IMR-90 (cell line): ENCODE data around the gene MXRA8. TPM values are rescaled to one million over a fixed set of nuclear protein-coding genes. Genes with fewer than 3 reads are reported as not detected.

Experiments
- ATAC-seq: fragments of 200-7000 bp; cut with Tn5 transposase; 2 replicates; pipeline ENCODE4 v1.9.1; 2020; ENCODE audit warnings: low read depth, mild to moderate bottlenecking, moderate library complexity
- BruUV-seq: library from RNA; stranded (reverse); fragments of 400-500 nt; replicated peaks from 2 replicates; lab custom pipeline; 2021; lab: Mats Ljungman, UMichigan
- CTCF ChIA-PET: fragments of 300-600 bp; formaldehyde crosslinking; extraction: SDS; loops from one replicate; lab custom pipeline; 2021; ENCODE audit warnings: antibody characterized with exemption; lab: Yijun Ruan, JAX
- POLR2A ChIA-PET: fragments of 300-600 bp; sonication (Branson Sonifier 250); formaldehyde crosslinking; loops from one replicate; lab custom pipeline; 2022; ENCODE audit warnings: antibody characterized with exemption; ENCODE audit not compliant: unreplicated experiment; lab: Charles Lee
- DNase-seq: peaks from one replicate; pipeline ENCODE4 v3.0.0; 2013
- H2AFZ ChIP-seq: replicated peaks from 2 replicates; pipeline ENCODE3; 2013; ENCODE audit warnings: low read length, mild to moderate bottlenecking; ENCODE audit not compliant: poor library complexity
- H2AK5ac ChIP-seq: 2 replicates; pipeline ENCODE4 v1.6.1; 2013; ENCODE audit warnings: low read depth, low read length, inconsistent platforms
- H2AK9ac ChIP-seq: replicated peaks from 2 replicates; pipeline ENCODE3; 2013; ENCODE audit warnings: mild to moderate bottlenecking, low read depth, low read length, moderate library complexity; ENCODE audit not compliant: poor library complexity
- H2BK120ac ChIP-seq: 2 replicates; pipeline ENCODE4 v1.6.1; 2013; ENCODE audit warnings: low read depth, low read length, inconsistent platforms
- H2BK15ac ChIP-seq: 3 replicates; pipeline ENCODE4 v1.6.1; 2013; ENCODE audit warnings: low read depth, low read length, inconsistent platforms
- H2BK20ac ChIP-seq: 2 replicates; pipeline ENCODE4 v1.6.1; 2013; ENCODE audit warnings: low read depth, mild to moderate bottlenecking, inconsistent platforms, low read length, moderate library complexity
- H2BK5ac ChIP-seq: 2 replicates; pipeline ENCODE4 v1.6.1; 2013; ENCODE audit warnings: mild to moderate bottlenecking, low read depth, low read length, inconsistent platforms; ENCODE audit not compliant: poor library complexity, severe bottlenecking
- H3K14ac ChIP-seq: replicated peaks from 2 replicates; pipeline ENCODE4 v1.6.1; 2013; ENCODE audit warnings: low read depth, low read length, inconsistent platforms
- H3K18ac ChIP-seq: 2 replicates; pipeline ENCODE4 v1.6.1; 2013; ENCODE audit warnings: low read depth, low read length, control low read depth
- H3K23ac ChIP-seq: 2 replicates; pipeline ENCODE4 v1.6.1; 2013; ENCODE audit warnings: low read depth, low read length, inconsistent platforms
- H3K27ac ChIP-seq: 2 replicates; pipeline ENCODE4 v1.5.1; 2013; ENCODE audit warnings: mild to moderate bottlenecking, control low read depth, low read length; ENCODE audit not compliant: insufficient read depth
- H3K27me3 ChIP-seq: 2 replicates; pipeline ENCODE4 v1.6.1; 2013; ENCODE audit warnings: low read length; ENCODE audit not compliant: control insufficient read depth, insufficient read depth
- H3K36me3 ChIP-seq: 2 replicates; pipeline ENCODE4 v1.6.1; 2013; ENCODE audit warnings: low read length, mixed read lengths; ENCODE audit not compliant: control insufficient read depth, insufficient read depth
- H3K4ac ChIP-seq: 2 replicates; pipeline ENCODE4 v1.6.1; 2013; ENCODE audit warnings: low read depth, low read length, inconsistent platforms
- H3K4me1 ChIP-seq: 2 replicates; pipeline ENCODE4 v1.6.1; 2013; ENCODE audit warnings: low read length, mixed read lengths; ENCODE audit not compliant: control insufficient read depth, insufficient read depth
- H3K4me2 ChIP-seq: 2 replicates; pipeline ENCODE4 v1.6.1; 2013; ENCODE audit warnings: low read depth, mild to moderate bottlenecking, control low read depth, low read length, moderate library complexity
- H3K4me3 ChIP-seq: 2 replicates; pipeline ENCODE4 v1.5.1; 2013; ENCODE audit warnings: low read depth, mild to moderate bottlenecking, control low read depth, low read length, moderate library complexity; ENCODE audit not compliant: insufficient read depth
- H3K56ac ChIP-seq: 2 replicates; pipeline ENCODE4 v1.6.1; 2013; ENCODE audit warnings: low read length, inconsistent platforms; ENCODE audit not compliant: insufficient read depth; ENCODE audit errors: extremely low read depth
- H3K79me1 ChIP-seq, 2 experiments: 2 replicates each; pipeline ENCODE4 v1.6.1; 2013; ENCODE audit warnings: low read length in 2 of 2, inconsistent platforms in 1 of 2, low read depth in 1 of 2
- H3K9ac ChIP-seq: 2 replicates; pipeline ENCODE4 v1.6.1; 2013; ENCODE audit warnings: low read depth, low read length, control low read depth
- H3K9me1 ChIP-seq: 2 replicates; pipeline ENCODE4 v1.6.1; 2013; ENCODE audit warnings: low read length, inconsistent platforms; ENCODE audit not compliant: insufficient read depth
- H3K9me3 ChIP-seq: 2 replicates; pipeline ENCODE4 v1.6.1; 2013; ENCODE audit warnings: low read length; ENCODE audit not compliant: control insufficient read depth, insufficient read depth
- H4K20me1 ChIP-seq: 2 replicates; pipeline ENCODE4 v1.6.1; 2013; ENCODE audit warnings: low read length, inconsistent platforms; ENCODE audit not compliant: insufficient read depth
- H4K5ac ChIP-seq: 2 replicates; pipeline ENCODE4 v1.6.1; 2013; ENCODE audit warnings: mild to moderate bottlenecking, low read depth, low read length, control low read depth
- H4K8ac ChIP-seq, 2 experiments: 2 replicates each; pipeline ENCODE4 v1.6.1; 2013; ENCODE audit warnings: low read depth in 2 of 2, low read length in 2 of 2, control low read depth in 1 of 2, inconsistent platforms in 1 of 2
- H4K91ac ChIP-seq: 2 replicates; pipeline ENCODE4 v1.6.1; 2013; ENCODE audit warnings: low read depth, low read length, inconsistent platforms; ENCODE audit not compliant: insufficient read depth
- BHLHE40 ChIP-seq: fragments of 150-350 bp; IDR thresholded peaks from 2 replicates; pipeline ENCODE4 v1.6.1; 2016; ENCODE audit warnings: mild to moderate bottlenecking, low read depth, low read length
- ELK1 ChIP-seq: fragments of 150-350 bp; IDR thresholded peaks from 2 replicates; pipeline ENCODE4 v1.6.1; 2016; ENCODE audit warnings: low read depth, mild to moderate bottlenecking, low read length, moderate library complexity, borderline replicate concordance
- MAZ ChIP-seq: IDR thresholded peaks from 2 replicates; pipeline ENCODE4 v1.6.1; 2012; ENCODE audit warnings: low read depth, mild to moderate bottlenecking, low read length, improper control_type of control experiment, moderate library complexity, borderline replicate concordance
- MXI1 ChIP-seq: IDR thresholded peaks from 2 replicates; pipeline ENCODE4 v1.6.1; 2012; ENCODE audit warnings: low read depth, mild to moderate bottlenecking, low read length, moderate library complexity, borderline replicate concordance
- NFE2L2 ChIP-seq: fragments of 150-350 bp; IDR thresholded peaks from 2 replicates; pipeline ENCODE4 v1.6.1; 2016; ENCODE audit warnings: low read depth, mild to moderate bottlenecking, low read length
- POLR2A ChIP-seq: IDR thresholded peaks from 2 replicates; pipeline ENCODE4 v1.6.1; 2012; ENCODE audit warnings: mild to moderate bottlenecking, low read depth, low read length
- RAD21 ChIP-seq: IDR thresholded peaks from 2 replicates; pipeline ENCODE4 v1.6.1; 2012; ENCODE audit warnings: low read length, improper control_type of control experiment
- RCOR1 ChIP-seq: IDR thresholded peaks from 2 replicates; pipeline ENCODE4 v1.6.1; 2012; ENCODE audit warnings: mild to moderate bottlenecking, low read length, improper control_type of control experiment; ENCODE audit not compliant: insufficient replicate concordance
- RFX5 ChIP-seq: IDR thresholded peaks from 2 replicates; pipeline ENCODE4 v1.8.0; 2012; ENCODE audit warnings: low read depth, mild to moderate bottlenecking, low read length, moderate library complexity
- SMC3 ChIP-seq: fragments of 150-350 bp; IDR thresholded peaks from 2 replicates; pipeline ENCODE4 v1.6.1; 2016; ENCODE audit warnings: low read depth, mild to moderate bottlenecking, antibody characterized with exemption, low read length, moderate library complexity
- USF2 ChIP-seq: fragments of 150-350 bp; IDR thresholded peaks from 2 replicates; pipeline ENCODE4 v1.6.1; 2017; ENCODE audit warnings: mild to moderate bottlenecking, antibody characterized with exemption, low read length, low read depth
- WGBS, 2 experiments: methylation state at CpG; one replicate each; pipeline versions ENCODE4 v1.1.5 to v1.1.7; 2013; ENCODE audit warnings: missing lambda C conversion rate in 2 of 2; ENCODE audit not compliant: insufficient read length in 1 of 2; ENCODE audit errors: extremely low coverage in 2 of 2; 5-methylcytosine and 5-hydroxymethylcytosine counted together
- dilution Hi-C: fragments of 300-500 bp; cut with HindIII; formaldehyde crosslinking; loops from one replicate; pipeline ENCODE4 v1.14.3; 2018; ENCODE audit warnings: low sequenced_read_pairs; ENCODE audit not compliant: unreplicated experiment
- in situ Hi-C: fragments of 300-500 bp; cut with MboI; formaldehyde crosslinking; loops from 3 replicates; pipeline ENCODE4 v1.14.3; 2019; ENCODE audit warnings: low sequenced_read_pairs, inconsistent platforms, mixed read lengths
- intact Hi-C: fragments of 100-400 bp; cut with micrococcal nuclease; formaldehyde crosslinking; loops from 2 replicates; pipeline ENCODE4 v1.10.0; 2022
- polyA plus RNA-seq, 3 experiments: library from polyadenylated mRNA; depleted of rRNA; stranded (reverse); fragments of >200 nt; gene quantifications; 2 replicates each; pipeline ENCODE4 v1.2.3, GENCODE V29; 2012; ENCODE audit warnings: low replicate concordance in 1 of 3
- total RNA-seq: library from RNA; depleted of rRNA; stranded (reverse); fragments of >200 nt; gene quantifications from 2 replicates; pipeline ENCODE4 v1.2.3, GENCODE V29; 2012

MXRA8 gene
- total and polyA plus RNA-seq, 2 of the 4 experiments (the other 2 are of a cell fraction) = 92.5 to 469 TPM

GRCh38 chr1:1407636-1408318, 49.4 kb upstream of the MXRA8 start (continued):
- TF ChIP-seq RAD21 (no peak), RCOR1 (no peak)

- Histone ChIP-seq H3K4ac (peak within 1 kb of the TSS; percentile 92), H3K4me3 (peak within 1 kb of the TSS; percentile 90), H3K23ac (peak within 1 kb of the TSS; percentile 88; the same call in 1 of the 2 replicates), H4K20me1 (peaks cover 22% of the 10 kb centered on the region; the same call in 1 of the 2 replicates), H4K91ac (peak within 1 kb of the TSS; percentile 90), H3K36me3 (peaks cover 28% of the 10 kb centered on the region), H2AK9ac (peak within 1 kb of the TSS; percentile 86), H2AFZ (peak within 1 kb of the TSS; percentile 97), H3K56ac (peak within 1 kb of the TSS; percentile 72), H3K4me2 (peak within 1 kb of the TSS; percentile 91), H3K27me3 (no peaks in the 10 kb centered on the region), H3K14ac (peak within 1 kb of the TSS; percentile 71; the same call in 1 of the 2 replicates), H2BK120ac (no peak within 1 kb of the TSS; the same call in 1 of the 2 replicates), H3K18ac (no peak within 1 kb of the TSS), H4K8ac (peak within 1 kb of the TSS; percentile 98 to 99), H2BK5ac (peak within 1 kb of the TSS; percentile 83), H3K4me1 (peaks cover 5% of the 10 kb centered on the region), H2BK15ac (no peak within 1 kb of the TSS), H3K9me3 (peaks cover 1% of the 10 kb centered on the region; the same call in 1 of the 2 replicates), H2AK5ac (peak within 1 kb of the TSS; percentile 88), H3K9me1 (0 out of 2 replicates have a peak, but pooled peaks cover 4% of the 10 kb centered on the region), H3K27ac (peak within 1 kb of the TSS; percentile 80), H2BK20ac (no peak within 1 kb of the TSS), H3K9ac (peak within 1 kb of the TSS; percentile 83), H4K5ac (peak within 1 kb of the TSS; percentile 83), H3K79me1 (peaks cover 14 to 60% of the 10 kb centered on the region in 2 experiments)
- intact Hi-C loops = loop anchor here (5.0 kb wide), 1 partner anchor 35 kb away; no protein-coding TSS in a partner anchor
- CTCF ChIA-PET = interaction anchor here (1.0 kb wide), 1 partner anchor 35 kb away, joined by 3 read pairs; no protein-coding TSS in a partner anchor
- in situ Hi-C loops = no loop called here
- peak; percentile 86 for DNase-seq
- BruUV-seq = TSS peak; percentile 62
- peak; percentile 94 for ATAC-seq
- dilution Hi-C loops = no loop called here
- WGBS, 2 experiments = 1% methylated on average over 76 of the region's 98 CpGs; no CpG with 5 or more reads in 1 of the 2 experiments
- POLR2A ChIA-PET = interaction anchor here (0.5 kb wide), 1 partner anchor 10 kb away, joined by 5 read pairs; no protein-coding TSS in a partner anchor
- no peak for TF ChIP-seq SMC3
- no peak for TF ChIP-seq RFX5
- TF ChIP-seq USF2 = peak; percentile 63; the same call in 1 of the 2 replicates
- peak; percentile 35; the same call in 1 of the 2 replicates for TF ChIP-seq BHLHE40
- no peak for TF ChIP-seq NFE2L2
- peak; percentile 86 for TF ChIP-seq POLR2A
- peak; percentile 34; the same call in 1 of the 2 replicates for TF ChIP-seq MAZ
- TF ChIP-seq MXI1 = peak; percentile 79
- TF ChIP-seq ELK1 = no peak
Measured at GRCh38 chr1:1406821-1407635, 48.7 kb upstream of the MXRA8 start, which contains the start of gene MRPL20. MRPL20 (minus strand) TSS chr1:1407293; CDS start chr1:1407217, 76 bp downstream.
